Endothelial cell of umbilical vein (primary cell): Measurements from ENCODE around the gene PASD1. TPM values are rescaled to one million over a fixed set of nuclear protein-coding genes. Genes with fewer than 3 reads are reported as not detected.
"Not testable (repeated sequence)": the region's sequence is repeated elsewhere in the genome, so short reads cannot be mapped to it uniquely, and the experiment has no call there.

Source experiments
- BruUV-seq: library from RNA; stranded (reverse); fragments of 400-500 nt; replicated peaks from 2 replicates; lab custom pipeline; 2021; lab: Mats Ljungman, UMichigan
- CTCF ChIA-PET: fragments of 300-600, 350-600 bp; sonication (Branson Sonifier 250); formaldehyde crosslinking; loops from one replicate; lab custom pipeline; 2021; ENCODE audit warnings: antibody characterized with exemption, inconsistent platforms; lab: Charles Lee
- POLR2A ChIA-PET: fragments of 300-600, 350-600 bp; sonication (Branson Sonifier 250); formaldehyde crosslinking; loops from one replicate; lab custom pipeline; 2021; ENCODE audit warnings: antibody characterized with exemption, inconsistent platforms; lab: Charles Lee
- DNase-seq: peaks from one replicate; pipeline ENCODE4 v3.0.0-alpha.2; 2011; ENCODE audit warnings: low read depth, low spot score
- FAIRE-seq: peaks from 2 replicates; lab custom pipeline; 2011; peaks lifted over from hg19 to GRCh38; lab: Jason Lieb, UNC
- H2AFZ ChIP-seq: 2 replicates; pipeline ENCODE4 v1.6.0; 2012; ENCODE audit warnings: low read depth, low read length, control low read depth, inconsistent platforms
- H3K27ac ChIP-seq: 2 replicates; pipeline ENCODE4 v1.5.1; 2011; ENCODE audit warnings: low read depth, mild to moderate bottlenecking, control low read depth, low read length, moderate library complexity; ENCODE audit not compliant: insufficient read depth
- H3K27me3 ChIP-seq, 2 experiments: 2 replicates each; pipeline versions ENCODE4 v1.6.0 to v1.6.1; 2011; ENCODE audit warnings: low read length in 2 of 2, mixed read lengths in 1 of 2; ENCODE audit not compliant: control insufficient read depth in 2 of 2, insufficient read depth in 2 of 2
- H3K36me3 ChIP-seq, 2 experiments: 2 replicates in 1 of 2; 3 replicates in 1 of 2; pipeline ENCODE4 v1.5.1; 2011; ENCODE audit warnings: low read length in 2 of 2, mild to moderate bottlenecking in 1 of 2, moderate library complexity in 1 of 2; ENCODE audit not compliant: control insufficient read depth in 2 of 2, insufficient read depth in 2 of 2; ENCODE audit errors: extremely low read depth in 1 of 2
- H3K4me1 ChIP-seq: 3 replicates; pipeline ENCODE4 v1.5.1; 2011; ENCODE audit warnings: mild to moderate bottlenecking, low read length; ENCODE audit not compliant: control insufficient read depth, insufficient read depth; ENCODE audit errors: extremely low read depth
- H3K4me2 ChIP-seq: 2 replicates; pipeline ENCODE4 v1.6.1; 2011; ENCODE audit warnings: low read length, control low read depth, mixed read lengths; ENCODE audit not compliant: insufficient read depth
- H3K4me3 ChIP-seq, 3 experiments: fragments of 200-600 bp in 1 of 3; sonication (generic), shearing (Covaris generic) in 1 of 3; replicated peaks in 1 of 3; 2 replicates each; pipeline ENCODE4 v1.5.1; 2011 to 2016; ENCODE audit warnings: control low read depth in 3 of 3, low read length in 3 of 3, mild to moderate bottlenecking in 2 of 3, inconsistent platforms in 1 of 3, low read depth in 1 of 3, moderate library complexity in 1 of 3; ENCODE audit not compliant: insufficient read depth in 1 of 3
- H3K79me2 ChIP-seq: 2 replicates; pipeline ENCODE4 v1.6.0; 2012; ENCODE audit warnings: low read length, inconsistent platforms; ENCODE audit not compliant: control insufficient read depth, insufficient read depth
- H3K9ac ChIP-seq: replicated peaks from 2 replicates; pipeline ENCODE3; 2011; ENCODE audit warnings: low read length, control low read depth; ENCODE audit not compliant: insufficient read depth; ENCODE audit errors: extremely low read depth
- H3K9me1 ChIP-seq: replicated peaks from 3 replicates; pipeline ENCODE4 v1.6.0; 2011; ENCODE audit warnings: mild to moderate bottlenecking, low read length; ENCODE audit not compliant: control insufficient read depth, insufficient read depth; ENCODE audit errors: extremely low read depth
- H3K9me3 ChIP-seq: replicated peaks from 2 replicates; pipeline ENCODE4 v1.5.1; 2012; ENCODE audit warnings: low read length, inconsistent platforms; ENCODE audit not compliant: control insufficient read depth, insufficient read depth
- H4K20me1 ChIP-seq: replicated peaks from 2 replicates; pipeline ENCODE3; 2011; ENCODE audit warnings: mild to moderate bottlenecking, low read length; ENCODE audit not compliant: control insufficient read depth, insufficient read depth; ENCODE audit errors: extremely low read depth
- EZH2 ChIP-seq: IDR thresholded peaks from 2 replicates; pipeline ENCODE4 v1.6.1; 2012; ENCODE audit warnings: borderline replicate concordance, low read depth, mild to moderate bottlenecking, moderate library complexity, low read length, inconsistent platforms; ENCODE audit not compliant: severe bottlenecking
- GATA2 ChIP-seq: IDR thresholded peaks from 2 replicates; pipeline ENCODE4 v1.7.0; 2011; ENCODE audit warnings: low read depth, mild to moderate bottlenecking, moderate library complexity, mixed read lengths, low read length; ENCODE audit not compliant: insufficient read length, insufficient read depth
- MAX ChIP-seq: IDR thresholded peaks from 2 replicates; pipeline ENCODE4 v1.6.1; 2011; ENCODE audit not compliant: insufficient read depth, insufficient read length
- dilution Hi-C: fragments of 300-500 bp; cut with MboI; formaldehyde crosslinking; loops from one replicate; pipeline ENCODE4 v1.15.0; 2019; ENCODE audit warnings: low sequenced_read_pairs; ENCODE audit not compliant: extremely low pct_ligation_motif_present
- intact Hi-C: fragments of 100-400 bp; cut with micrococcal nuclease; formaldehyde crosslinking; loops from one replicate; pipeline ENCODE4 v1.10.0; 2022
- polyA plus RNA-seq, 4 experiments: library from polyadenylated mRNA; depleted of rRNA in 3 of 4; stranded (reverse) in 3 of 4; unstranded in 1 of 4; fragments of >200 nt; gene quantifications; 2 replicates each; pipeline versions ENCODE4 v1.2.1 to v1.2.3, GENCODE V29; 2011 to 2012; ENCODE audit warnings: missing spikeins in 1 of 4
- total RNA-seq: library from RNA; stranded (reverse); gene quantifications from 2 replicates; pipeline ENCODE4 v1.2.3, GENCODE V29; 2021
- TF ChIP-seq, protein P1 (sequence below), 2 donors: IDR thresholded peaks; 1 replicate in 1 of 2; 2 replicates in 1 of 2; pipeline ENCODE4 v1.5.1; 2011; ENCODE audit warnings: low read length in 2 of 2, mild to moderate bottlenecking in 2 of 2, moderate library complexity in 2 of 2, control low read depth in 1 of 2, inconsistent platforms in 1 of 2, low read depth in 1 of 2; ENCODE audit not compliant: insufficient read depth in 1 of 2; ENCODE audit errors: extremely low read depth in 1 of 2

The PASD1 gene
- total and polyA plus RNA-seq, 2 donors (not counting 3 experiments of a cell fraction or from before 2014, with no cell fraction given) = not detected

- FAIRE-seq, H3K9me1 ChIP-seq, H4K20me1 ChIP-seq, DNase-seq, H2AFZ ChIP-seq, BruUV-seq, H3K4me2 ChIP-seq, POLR2A ChIA-PET, H3K4me1 ChIP-seq, H3K9me3 ChIP-seq, H3K27ac ChIP-seq, H3K79me2 ChIP-seq, dilution Hi-C loops, H3K4me3 ChIP-seq, H3K27me3 ChIP-seq, H3K36me3 ChIP-seq, H3K9ac ChIP-seq, CTCF ChIA-PET, intact Hi-C loops: not testable (repeated sequence)
Measured at GRCh38 chrX:151697082-151697481, 133.6 kb downstream of the PASD1 start.

DNA sequence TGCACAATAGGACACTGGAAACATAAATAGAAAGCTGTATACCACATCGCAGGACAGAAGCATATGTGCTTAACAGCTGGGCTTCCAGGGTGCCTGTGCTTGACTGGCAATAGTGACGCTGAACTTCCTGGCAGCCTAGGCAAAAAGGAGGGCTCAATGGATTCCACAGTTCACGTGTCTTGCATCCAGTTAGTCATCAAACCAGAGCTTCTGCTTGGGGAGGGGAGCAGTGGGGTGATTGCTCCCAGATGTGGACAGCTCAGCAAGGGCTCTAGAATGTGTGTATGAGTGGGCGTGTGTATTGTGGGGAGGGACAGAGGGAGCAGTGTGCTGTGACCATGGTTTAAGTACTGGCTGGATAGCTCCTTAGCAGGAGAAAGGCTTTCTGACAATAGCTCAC is 134.0 kb downstream of the PASD1 start:
- no peaks in the 10 kb centered on the region for H3K79me2 ChIP-seq
- TF ChIP-seq, protein P1, sequence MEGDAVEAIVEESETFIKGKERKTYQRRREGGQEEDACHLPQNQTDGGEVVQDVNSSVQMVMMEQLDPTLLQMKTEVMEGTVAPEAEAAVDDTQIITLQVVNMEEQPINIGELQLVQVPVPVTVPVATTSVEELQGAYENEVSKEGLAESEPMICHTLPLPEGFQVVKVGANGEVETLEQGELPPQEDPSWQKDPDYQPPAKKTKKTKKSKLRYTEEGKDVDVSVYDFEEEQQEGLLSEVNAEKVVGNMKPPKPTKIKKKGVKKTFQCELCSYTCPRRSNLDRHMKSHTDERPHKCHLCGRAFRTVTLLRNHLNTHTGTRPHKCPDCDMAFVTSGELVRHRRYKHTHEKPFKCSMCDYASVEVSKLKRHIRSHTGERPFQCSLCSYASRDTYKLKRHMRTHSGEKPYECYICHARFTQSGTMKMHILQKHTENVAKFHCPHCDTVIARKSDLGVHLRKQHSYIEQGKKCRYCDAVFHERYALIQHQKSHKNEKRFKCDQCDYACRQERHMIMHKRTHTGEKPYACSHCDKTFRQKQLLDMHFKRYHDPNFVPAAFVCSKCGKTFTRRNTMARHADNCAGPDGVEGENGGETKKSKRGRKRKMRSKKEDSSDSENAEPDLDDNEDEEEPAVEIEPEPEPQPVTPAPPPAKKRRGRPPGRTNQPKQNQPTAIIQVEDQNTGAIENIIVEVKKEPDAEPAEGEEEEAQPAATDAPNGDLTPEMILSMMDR (IDR thresholded peaks at IDR 0.05; ENCODE audit: extremely low read depth in 1 of 2, insufficient read depth in 1 of 2, low read depth in 1 of 2, low read length in 2 of 2) = no peak
- TF ChIP-seq EZH2 (no peak), GATA2 (no peak), MAX (no peak)
- ChIA-PET POLR2A (no interaction called here), CTCF (no interaction called here)
- H3K9me3 ChIP-seq = no peaks in the 10 kb centered on the region
- H3K4me3 ChIP-seq = no peak overlapping the region
- intact Hi-C loops = no loop called here
- no peak overlapping the region for H2AFZ ChIP-seq
- no TSS peak for BruUV-seq
- no peaks in the 10 kb centered on the region for H3K4me1 ChIP-seq
- FAIRE-seq (no peak), DNase-seq (no peak)
- H3K27me3 ChIP-seq = no peaks in the 10 kb centered on the region
- dilution Hi-C loops = no loop called here
- H3K27ac ChIP-seq = no peak overlapping the region
- H3K36me3 ChIP-seq = no peaks in the 10 kb centered on the region
- no peaks in the 10 kb centered on the region for H3K9me1 ChIP-seq
- H3K4me2 ChIP-seq = no peak overlapping the region
- no peaks in the 10 kb centered on the region for H4K20me1 ChIP-seq
- H3K9ac ChIP-seq = no peak overlapping the region
